Measurements from ENCODE around the gene ATXN2.

DNA sequence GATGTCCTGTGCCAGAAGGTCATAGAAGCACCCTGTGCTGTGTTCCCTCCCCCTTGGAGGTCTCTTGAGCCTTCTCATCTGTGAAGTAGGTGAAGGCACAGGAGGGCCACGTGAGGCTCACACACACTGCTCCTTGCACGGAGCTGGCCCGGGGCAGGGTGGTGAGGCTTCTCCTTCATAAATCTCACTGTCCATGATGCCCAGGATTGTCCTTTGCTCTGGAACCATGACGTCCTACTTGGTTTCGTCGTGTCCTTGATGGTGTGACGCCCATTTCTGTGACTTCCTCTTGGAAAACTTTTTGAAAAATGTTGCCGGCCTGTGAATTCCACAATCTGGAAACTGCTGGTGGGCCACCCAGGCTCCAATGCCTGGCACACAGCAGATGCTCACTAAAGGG is 159.0 kb downstream of the ATXN2 start:
- TF ChIP-seq, protein P1, sequence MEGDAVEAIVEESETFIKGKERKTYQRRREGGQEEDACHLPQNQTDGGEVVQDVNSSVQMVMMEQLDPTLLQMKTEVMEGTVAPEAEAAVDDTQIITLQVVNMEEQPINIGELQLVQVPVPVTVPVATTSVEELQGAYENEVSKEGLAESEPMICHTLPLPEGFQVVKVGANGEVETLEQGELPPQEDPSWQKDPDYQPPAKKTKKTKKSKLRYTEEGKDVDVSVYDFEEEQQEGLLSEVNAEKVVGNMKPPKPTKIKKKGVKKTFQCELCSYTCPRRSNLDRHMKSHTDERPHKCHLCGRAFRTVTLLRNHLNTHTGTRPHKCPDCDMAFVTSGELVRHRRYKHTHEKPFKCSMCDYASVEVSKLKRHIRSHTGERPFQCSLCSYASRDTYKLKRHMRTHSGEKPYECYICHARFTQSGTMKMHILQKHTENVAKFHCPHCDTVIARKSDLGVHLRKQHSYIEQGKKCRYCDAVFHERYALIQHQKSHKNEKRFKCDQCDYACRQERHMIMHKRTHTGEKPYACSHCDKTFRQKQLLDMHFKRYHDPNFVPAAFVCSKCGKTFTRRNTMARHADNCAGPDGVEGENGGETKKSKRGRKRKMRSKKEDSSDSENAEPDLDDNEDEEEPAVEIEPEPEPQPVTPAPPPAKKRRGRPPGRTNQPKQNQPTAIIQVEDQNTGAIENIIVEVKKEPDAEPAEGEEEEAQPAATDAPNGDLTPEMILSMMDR (IDR thresholded peaks at IDR 0.05) = no peak
- TF ChIP-seq POLR2A (IDR thresholded peaks at IDR 0.05) = no peak
